Astrocyte of the spinal cord (primary cell): ENCODE results near the gene MAFG.

Experiments
- DNase-seq: peaks from one replicate; pipeline ENCODE4 v3.0.0; 2011; ENCODE audit warnings: low read depth, low spot score
- H3K4me3 ChIP-seq: 2 replicates; pipeline ENCODE4 v1.5.1; 2011; ENCODE audit warnings: low read depth, mild to moderate bottlenecking, low read length, moderate library complexity
- in situ Hi-C: cut with HindIII; loops from 2 replicates; pipeline ENCODE4 v1.10.0; 2017; ENCODE audit warnings: low sequenced_read_pairs
- TF ChIP-seq, protein P1 (sequence below): IDR thresholded peaks from 2 replicates; pipeline ENCODE4 v1.5.1; 2012; ENCODE audit warnings: low read depth, mild to moderate bottlenecking, low read length, inconsistent platforms

MAFG gene

DNA sequence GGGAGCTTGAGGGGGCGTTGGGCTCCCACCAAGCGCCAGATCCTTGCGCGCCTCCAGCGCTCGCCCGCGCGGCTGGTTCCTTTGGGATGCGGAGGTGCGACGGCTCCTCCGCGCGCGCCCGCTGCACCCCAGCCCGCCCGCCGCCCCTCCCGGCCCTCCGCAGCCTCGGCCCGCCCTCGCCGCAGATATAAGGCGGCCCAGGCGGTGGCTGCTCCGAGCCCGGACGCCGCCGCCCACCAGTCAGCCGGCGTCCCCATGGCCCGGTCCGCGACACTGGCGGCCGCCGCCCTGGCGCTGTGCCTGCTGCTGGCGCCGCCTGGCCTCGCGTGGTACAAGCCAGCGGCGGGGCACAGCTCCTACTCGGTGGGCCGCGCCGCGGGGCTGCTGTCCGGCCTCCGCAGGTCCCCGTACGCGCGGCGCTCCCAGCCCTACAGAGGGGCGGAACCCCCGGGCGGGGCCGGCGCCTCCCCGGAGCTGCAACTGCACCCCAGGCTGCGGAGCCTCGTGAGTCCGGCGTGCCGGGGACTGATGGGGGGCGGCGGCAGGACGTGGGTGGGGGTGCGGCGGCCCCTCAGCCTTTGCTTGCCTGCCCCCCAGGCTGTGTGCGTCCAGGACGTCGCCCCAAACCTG is 25.4 kb downstream of the MAFG start, which contains the start of gene NPB:
Gene NPB (plus strand): TSS at position 216 of the 630 bp plus-strand sequence. CDS start 40 bp downstream, at position 256.
- in situ Hi-C loops: no loop called here
- DNase-seq: no peak
- H3K4me3 ChIP-seq: peak within 1 kb of the TSS; percentile 3
- TF ChIP-seq, protein P1, sequence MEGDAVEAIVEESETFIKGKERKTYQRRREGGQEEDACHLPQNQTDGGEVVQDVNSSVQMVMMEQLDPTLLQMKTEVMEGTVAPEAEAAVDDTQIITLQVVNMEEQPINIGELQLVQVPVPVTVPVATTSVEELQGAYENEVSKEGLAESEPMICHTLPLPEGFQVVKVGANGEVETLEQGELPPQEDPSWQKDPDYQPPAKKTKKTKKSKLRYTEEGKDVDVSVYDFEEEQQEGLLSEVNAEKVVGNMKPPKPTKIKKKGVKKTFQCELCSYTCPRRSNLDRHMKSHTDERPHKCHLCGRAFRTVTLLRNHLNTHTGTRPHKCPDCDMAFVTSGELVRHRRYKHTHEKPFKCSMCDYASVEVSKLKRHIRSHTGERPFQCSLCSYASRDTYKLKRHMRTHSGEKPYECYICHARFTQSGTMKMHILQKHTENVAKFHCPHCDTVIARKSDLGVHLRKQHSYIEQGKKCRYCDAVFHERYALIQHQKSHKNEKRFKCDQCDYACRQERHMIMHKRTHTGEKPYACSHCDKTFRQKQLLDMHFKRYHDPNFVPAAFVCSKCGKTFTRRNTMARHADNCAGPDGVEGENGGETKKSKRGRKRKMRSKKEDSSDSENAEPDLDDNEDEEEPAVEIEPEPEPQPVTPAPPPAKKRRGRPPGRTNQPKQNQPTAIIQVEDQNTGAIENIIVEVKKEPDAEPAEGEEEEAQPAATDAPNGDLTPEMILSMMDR: no peak

DNA sequence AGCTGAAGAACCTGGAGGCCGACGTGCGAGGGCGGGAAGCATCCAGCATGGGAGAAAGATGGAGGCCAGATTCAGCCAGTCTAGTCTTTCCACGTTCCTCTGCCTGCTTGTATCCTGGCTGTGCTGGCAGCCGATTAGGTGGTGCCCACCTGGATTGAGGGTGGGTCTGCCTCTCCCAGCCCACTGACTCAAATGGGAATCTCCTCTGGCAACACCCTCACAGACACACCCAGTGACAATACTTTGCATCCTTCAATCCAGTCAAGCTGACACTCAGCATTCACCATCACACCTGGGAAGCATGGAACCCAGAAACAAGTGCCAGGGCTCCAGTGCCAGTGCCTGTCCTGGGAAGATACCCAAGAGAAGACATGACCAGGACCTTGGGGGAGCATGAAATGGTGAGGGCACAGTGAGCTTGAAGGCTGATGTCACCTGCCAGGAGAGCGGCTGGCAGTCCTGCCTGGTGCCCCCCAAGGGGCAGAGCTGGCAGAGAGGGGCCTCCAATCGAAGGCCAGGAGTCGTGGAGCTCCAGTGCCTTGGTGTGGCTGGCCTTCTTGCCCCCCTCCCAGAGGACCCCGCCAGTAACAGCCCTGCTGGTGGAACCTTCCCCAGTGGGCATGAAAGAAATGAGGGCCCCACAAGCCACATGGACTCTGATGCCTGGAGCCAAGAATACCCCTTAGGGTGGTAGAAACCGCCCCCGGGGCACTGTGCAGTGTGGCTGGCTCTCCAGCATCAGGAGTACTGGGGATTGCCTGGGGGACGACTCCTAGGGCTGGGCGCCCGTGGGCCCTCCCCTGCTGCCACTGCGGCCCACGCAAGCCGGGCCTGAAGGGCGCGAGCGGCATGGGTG is 26.1 kb downstream of the MAFG start:
- H3K4me3 ChIP-seq: no peak overlapping the region
- in situ Hi-C loops: no loop called here

DNA sequence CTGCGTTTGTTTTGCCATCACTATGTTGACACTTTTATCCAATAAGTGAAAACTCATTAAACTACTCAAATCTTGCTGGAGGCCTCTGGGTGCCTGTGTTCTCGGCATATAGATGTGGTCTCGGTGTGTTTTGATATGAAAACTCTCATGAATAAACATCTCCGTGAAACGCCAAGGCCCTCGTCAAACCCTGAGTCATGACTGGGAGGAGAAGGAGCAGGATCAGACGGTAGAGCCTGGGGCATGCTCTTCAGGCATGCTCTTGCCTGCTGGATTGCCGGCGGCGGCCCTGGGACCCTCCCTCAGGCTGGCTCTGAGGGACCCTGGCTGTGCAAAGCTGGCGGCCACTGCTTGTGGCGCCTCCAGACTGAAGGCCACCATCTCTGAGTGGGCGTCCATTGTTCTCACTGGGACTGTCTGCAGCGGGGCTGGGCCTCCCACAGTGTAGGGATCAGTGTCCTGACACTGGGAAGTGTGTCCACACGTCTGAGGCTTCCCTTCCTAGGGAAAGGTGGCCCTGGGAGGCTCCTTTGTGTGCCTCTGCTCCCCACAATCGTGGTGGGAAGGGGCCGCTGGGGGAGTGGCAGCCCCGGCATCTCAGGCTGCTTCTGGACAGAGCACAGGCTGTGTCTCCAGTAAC is 27.2 kb downstream of the MAFG start:
- DNase-seq: no peak
- TF ChIP-seq, protein P1: no peak
- H3K4me3 ChIP-seq: no peak overlapping the region
- in situ Hi-C loops: no loop called here

More for the DNA sequence above, 26.1 kb downstream of the MAFG start:
- TF ChIP-seq, protein P1: no peak
- DNase-seq: no peak

DNA sequence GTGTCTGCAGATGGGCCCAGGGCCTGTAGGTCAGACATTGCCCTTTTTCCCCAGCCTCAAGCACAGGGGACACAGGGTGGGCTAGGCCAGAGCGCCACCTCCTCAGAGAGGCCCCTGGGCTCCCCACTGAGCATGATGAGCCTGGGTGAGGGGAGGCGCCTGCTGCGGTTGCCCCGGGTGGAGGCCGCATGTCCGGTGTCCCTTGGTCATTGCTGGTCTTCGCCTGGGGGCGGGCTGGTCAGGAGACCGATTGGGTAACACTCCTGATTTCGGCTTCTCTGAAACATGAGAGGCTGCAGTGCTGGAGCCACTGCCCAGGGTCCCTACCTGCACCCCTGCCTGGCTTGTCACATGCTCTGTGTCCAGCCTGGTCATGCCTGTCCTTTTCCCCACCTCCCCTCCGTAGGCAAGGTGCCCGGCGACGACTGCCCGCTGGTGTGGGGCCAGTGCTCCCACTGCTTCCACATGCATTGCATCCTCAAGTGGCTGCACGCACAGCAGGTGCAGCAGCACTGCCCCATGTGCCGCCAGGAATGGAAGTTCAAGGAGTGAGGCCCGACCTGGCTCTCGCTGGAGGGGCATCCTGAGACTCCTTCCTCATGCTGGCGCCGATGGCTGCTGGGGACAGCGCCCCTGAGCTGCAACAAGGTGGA is 27.9 kb downstream of the MAFG start:
- TF ChIP-seq, protein P1: no peak
- DNase-seq: no peak
- no peak overlapping the region for H3K4me3 ChIP-seq
- in situ Hi-C loops: no loop called here

DNA sequence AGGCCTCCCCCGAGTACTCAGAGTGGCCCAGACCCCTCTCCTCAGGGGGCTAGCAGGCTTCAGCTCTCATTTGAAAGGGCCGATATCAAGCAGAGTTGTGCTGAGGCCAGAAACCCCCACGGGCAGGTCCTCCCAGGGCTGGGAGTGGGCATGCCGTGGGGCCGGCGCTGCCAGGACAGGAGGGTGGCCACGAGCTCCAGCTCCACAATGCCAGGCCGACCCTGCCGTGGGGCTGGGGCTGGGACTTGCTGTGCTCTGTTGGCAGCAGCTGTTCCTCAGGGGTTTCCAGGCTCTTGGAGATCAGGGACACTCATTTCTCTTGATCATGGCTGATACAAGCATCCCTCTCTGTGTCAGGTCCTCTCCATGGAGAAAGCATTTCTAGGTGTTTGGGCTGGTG is 28.6 kb downstream of the MAFG start:
- in situ Hi-C loops: no loop called here
- TF ChIP-seq, protein P1: no peak
- no peak overlapping the region for H3K4me3 ChIP-seq
- DNase-seq: no peak
